NOMO-1 treated with DMSO at 0.1 percent for 48 hours (cell line): ENCODE data around the gene BPI.
A peak's percentile ranks its signal among the peaks of the same experiment; 100 is the strongest.
"Not testable (repeated sequence)": the region's sequence is repeated elsewhere in the genome, so short reads cannot be mapped to it uniquely, and the experiment has no call there.

Experiments used
- DNase-seq: peaks from one replicate; lab custom pipeline; 2025; ENCODE audit not compliant: unreplicated experiment; lab: John Stamatoyannopoulos, UW

The BPI gene

GRCh38 chr20:38303908-38304379, at the start of gene BPI:
Gene BPI (plus strand): TSS chr20:38304156. CDS start chr20:38304224, 68 bp downstream.
- peak; percentile 98 for DNase-seq

GRCh38 chr20:38254621-38255020, 49.3 kb upstream of the BPI start:
- not testable (repeated sequence) for DNase-seq

GRCh38 chr20:38255393-38255792, 48.6 kb upstream of the BPI start:
- no peak for DNase-seq

DNA sequence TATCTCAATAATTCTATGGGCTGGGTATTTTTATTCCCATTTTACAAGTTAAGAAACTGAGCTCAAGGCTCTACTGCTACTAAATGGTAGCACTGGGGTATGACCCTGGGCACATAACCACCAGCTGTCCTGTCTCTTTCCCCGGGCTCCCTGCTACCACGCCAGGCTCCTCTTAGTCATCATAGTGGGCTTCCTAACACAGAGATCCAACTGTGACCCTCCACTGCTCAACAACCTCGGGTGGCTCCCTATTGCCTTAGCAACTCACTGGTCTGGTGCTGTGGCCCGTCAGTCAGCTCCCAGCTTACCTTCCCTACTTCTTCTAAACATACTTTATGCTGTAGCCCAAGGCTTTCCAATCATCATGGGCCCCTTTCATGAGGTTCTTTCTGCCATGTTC, 47.9 kb upstream of the BPI start:
- DNase-seq: no peak

- no peak for DNase-seq
Observed at GRCh38 chr20:38256966-38257365, 47.0 kb upstream of the BPI start.

DNA sequence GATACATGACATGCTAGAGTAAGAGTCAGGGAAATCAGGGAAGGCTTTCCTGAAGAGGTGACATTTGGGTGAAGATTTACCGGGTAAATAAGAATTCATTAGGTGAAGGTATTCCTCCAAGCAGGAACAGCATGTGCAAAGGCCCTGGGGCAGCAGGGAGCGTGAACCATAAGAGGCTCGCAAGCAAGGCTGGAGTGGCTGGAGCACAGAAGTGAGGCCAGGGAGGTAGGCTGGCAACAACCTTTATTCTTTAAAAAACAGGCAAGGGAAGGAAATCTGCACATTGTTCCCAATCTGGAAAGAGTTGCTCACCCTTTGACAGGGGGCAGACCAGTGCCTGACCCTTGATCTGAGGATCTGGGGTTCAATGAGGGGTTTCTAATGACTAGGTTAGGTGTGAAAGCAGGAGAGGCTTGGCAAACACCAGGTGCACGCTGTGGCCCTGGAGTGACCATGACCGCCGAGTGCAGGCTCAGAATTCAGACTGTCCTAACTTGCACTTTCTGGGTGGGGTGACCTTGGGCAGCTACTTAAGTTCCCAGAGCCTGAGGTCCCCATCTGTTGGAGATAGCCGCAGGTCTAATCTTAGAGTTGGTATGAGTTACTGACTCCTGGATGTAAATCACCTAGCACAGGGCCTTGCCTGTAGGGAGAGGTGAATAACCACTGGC, 45.3 kb upstream of the BPI start:
- DNase-seq: no peak

GRCh38 chr20:38260025-38260377, 44.0 kb upstream of the BPI start:
- no peak for DNase-seq

DNA sequence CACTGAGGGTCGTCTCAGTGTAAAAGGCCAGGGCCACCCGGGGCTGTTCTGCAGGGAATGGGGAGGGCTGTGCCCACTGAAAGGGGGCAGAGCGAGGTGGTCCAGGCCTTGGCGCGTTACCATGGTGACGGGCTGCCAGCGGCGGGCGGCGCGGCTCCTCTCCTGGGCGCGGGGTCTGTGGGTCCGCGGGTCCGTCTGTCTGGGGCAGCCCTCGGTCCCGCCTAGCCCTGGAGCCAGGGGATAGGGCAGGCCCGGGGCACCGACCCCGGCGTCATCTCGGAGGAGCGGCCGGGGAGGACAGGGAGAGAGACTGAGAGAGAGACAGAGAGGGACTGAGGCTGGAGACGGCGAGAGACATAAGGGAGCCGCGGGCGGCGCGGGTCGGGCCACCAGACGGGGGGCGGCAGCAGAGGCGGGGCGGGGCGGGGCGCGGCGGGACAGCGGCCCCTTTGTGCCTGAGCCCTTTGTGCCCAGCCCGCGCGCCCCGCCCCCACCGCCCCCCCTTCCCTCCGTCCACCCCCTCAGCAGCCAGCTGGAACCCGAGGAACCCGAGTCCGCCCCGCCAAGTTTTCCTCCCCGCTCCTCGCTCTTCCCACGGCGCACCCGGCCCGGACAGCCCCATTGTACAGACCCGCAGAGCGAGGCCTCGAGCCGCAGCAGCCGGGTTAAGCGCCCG, 43.4 kb upstream of the BPI start, which contains the start of gene KIAA1755:
Gene KIAA1755, minus strand, starts transcription at position 358 of the 676 bp plus-strand sequence. Its CDS starts 235 bp downstream, at position 123.
- no peak for DNase-seq

DNA sequence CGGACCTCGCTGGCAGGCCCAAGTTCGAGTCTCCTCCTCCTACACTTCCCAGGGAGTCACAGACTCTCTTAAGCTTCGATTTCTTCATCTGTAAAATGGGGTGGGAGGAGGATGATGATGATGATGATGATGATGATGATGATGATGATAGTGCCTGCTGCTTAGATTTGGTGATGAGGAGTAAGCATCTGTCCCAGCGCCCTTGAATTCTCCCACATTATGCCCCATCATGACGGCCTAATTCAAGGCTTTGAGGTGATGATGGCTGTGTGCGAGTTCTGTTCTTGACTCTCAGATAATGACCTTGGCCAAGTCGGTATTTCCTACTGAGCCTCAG, 42.9 kb upstream of the BPI start:
- DNase-seq: no peak

- DNase-seq: no peak
Observed at GRCh38 chr20:38262931-38263330, 41.0 kb upstream of the BPI start.

DNA sequence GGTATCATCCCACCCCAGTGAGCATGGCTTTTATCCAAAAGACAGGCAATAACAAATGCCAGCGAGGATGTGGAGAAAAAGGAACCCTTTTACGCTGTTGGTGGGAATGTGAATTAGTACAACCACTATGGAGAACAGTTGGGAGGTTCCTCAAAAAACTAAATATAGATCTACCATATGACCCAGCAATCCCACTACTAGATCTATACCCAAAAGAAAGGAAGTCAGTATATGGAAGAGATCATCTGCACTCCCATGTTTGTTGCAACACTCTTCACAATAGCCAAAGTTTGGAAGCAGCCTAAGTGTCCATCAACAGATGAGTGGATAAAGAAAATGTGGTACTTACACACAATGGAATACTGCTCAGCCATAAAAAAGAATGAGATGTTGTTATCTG, 37.5 kb upstream of the BPI start:
- no peak for DNase-seq

DNA sequence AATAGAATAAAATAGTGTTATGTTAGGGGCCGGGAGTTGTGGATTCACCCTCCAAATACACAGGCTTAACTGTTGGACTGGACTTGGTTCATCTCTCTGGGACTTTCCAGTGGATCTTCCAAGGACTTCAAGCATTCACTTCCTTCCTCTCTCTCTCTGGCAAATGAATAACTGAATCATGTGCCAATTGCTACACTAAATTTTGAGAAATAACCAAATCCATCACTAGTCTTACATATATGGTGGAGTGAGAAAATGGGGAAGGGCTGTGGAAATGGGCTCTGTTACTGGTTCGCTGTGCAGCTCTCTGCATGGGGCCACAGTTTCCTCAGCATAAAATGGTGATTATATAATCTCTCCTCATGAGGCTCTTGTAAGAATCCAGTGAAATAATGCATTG, 36.7 kb upstream of the BPI start:
- DNase-seq: no peak

DNA sequence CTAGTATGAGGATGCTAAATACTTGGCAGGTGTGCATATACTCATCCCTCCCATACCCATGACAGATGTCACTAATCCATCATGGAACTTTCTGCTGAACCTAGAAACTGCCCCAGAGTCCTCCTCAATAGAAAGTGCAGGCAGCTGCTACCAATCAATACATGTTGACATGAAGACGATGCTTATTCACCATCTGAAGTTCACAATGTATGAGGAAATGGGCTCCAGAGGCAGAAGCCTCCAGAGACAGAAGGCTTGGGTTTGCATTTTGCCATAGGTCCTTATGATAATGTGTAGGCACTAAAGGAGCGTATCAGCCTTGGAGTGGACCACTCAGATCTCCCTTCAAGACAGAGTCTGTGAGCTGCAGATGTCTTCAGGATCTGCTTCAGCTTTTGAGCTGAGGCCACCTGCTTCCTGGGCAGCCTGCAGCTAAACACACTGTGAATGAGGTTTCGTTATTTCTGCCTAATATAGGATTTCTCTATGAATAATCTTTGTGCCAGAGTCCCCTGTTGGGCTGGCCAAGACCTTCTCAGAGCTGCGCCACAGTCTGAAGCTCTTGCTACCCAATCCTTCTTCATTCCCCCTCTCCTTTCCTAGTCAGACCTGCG, 35.9 kb upstream of the BPI start:
- no peak for DNase-seq

DNA sequence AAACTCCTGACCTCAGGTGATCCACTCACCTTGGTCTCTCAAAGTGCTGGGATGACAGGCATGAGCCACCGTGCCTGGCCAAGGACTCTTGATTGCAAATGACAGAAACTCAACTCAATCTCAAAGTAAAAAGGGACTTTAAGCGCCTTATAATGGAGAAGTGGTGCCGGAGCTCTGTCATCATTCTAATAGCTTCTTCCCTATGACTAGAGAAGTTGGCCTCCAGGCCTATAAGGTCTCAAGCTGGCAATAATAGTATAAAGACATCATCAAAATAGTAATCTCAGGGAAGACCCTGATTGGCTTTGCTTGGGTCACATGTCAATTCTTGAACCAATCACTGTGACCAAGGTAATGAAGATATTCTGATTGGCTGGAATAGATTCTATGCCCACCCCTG, 34.9 kb upstream of the BPI start:
- peak; percentile 26 for DNase-seq

DNA sequence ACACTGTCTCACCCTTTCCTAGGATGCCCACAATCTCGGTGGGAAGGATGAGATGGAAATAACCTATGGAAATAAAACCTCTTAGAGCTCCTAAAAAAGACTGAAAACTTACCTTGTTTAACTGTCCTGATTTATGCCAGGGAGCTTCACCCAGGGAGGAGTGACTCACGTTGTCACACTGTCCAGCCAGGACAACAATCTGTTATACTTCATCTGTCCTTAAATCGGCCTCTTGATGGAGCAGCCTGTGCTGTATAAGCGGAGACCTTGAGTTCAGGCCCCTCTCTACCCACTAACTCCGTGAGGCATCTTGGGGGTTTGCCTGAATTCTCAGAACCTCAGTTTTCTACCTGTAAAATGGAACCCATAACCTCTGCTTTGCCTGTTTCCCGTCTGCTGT, 34.2 kb upstream of the BPI start:
- DNase-seq: no peak

- no peak for DNase-seq
Observed at GRCh38 chr20:38270869-38271605, 32.9 kb upstream of the BPI start.

GRCh38 chr20:38271608-38272120, 32.3 kb upstream of the BPI start:
- no peak for DNase-seq

DNA sequence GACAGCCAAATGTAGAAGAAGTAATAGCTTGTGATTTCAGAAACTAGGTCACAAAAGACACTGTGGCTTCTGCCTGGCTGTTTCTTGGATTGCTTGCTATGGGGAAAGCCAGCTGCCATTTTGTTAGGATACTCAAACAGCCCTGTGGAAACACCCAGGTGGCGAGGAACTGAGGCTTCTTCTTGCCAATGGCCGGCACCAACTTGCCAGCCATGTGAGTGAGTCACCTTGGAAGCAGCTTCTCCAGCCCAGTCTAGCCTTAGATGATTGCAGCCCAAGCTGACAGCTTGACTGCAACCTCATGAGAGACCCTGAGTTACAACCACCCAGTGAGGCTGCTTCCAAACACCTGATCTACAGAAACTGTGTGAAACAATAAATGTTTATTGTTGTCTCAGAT, 31.6 kb upstream of the BPI start:
- no peak for DNase-seq

DNA sequence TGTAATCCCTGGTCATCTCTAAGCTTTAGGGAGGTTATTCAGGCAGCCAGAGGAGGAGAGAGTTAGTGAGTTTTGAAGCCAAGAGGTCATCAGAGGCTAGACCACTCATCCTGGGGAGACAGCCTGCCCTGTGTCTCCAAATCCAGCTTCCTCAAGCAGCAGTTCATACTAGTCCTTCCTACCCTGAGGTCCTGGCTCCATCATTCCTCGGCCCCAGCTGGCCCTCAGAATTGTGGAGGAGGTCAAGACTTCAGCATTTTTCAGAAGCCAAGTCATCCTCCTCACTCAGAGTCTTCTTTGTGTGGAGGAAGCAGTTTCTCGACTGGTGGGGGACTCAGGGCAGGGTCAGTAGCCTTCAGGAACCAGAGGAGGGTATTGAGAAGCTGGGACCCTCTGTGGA, 31.0 kb upstream of the BPI start:
- DNase-seq: no peak

DNA sequence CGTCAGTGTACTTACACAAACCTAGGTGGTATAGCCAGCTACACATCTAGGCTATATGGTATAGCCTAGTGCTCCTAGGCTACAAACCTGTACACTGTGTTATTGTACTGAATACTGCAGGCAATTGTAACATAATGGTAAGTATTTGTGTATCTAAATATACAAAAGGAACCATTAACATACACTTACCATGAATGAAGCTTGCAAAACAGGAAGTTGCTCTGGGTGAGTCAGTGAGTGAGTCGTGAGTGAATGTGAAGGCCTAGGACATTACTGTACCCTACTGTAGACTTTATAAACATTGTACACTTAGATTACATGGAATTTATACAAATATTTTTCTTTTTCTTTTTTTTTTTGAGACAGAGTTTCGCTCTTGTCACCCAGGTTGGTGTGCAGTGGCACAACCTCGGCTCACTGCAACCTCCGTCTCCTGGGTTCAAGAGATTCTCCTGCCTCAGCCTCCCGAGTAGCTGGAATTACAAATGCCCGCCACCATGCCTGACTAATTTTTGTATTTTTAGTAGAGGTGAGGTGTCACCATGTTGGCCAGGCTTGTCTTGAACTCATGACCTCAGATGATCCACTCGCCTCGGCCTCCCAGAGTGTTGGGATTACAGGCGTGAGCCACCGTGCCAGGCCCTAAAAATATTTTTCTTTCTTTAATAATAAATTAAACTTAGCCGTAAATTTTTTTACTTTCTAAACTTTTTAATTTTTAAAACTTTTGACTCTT, 28.0 kb upstream of the BPI start:
- peak; percentile 84 for DNase-seq

GRCh38 chr20:38277285-38277684, 26.7 kb upstream of the BPI start:
- DNase-seq: no peak
